K562 (cell line): Measurements from ENCODE around the gene ARMC12. TPM values are rescaled to one million over a fixed set of nuclear protein-coding genes. Genes with fewer than 3 reads are reported as not detected.

ENCODE experiments used
- CCAR2 ChIP-seq: fragments of 200-400 bp; formaldehyde crosslinking; IDR thresholded peaks from 2 replicates; pipeline ENCODE4 v1.6.1; 2017; ENCODE audit warnings: mild to moderate bottlenecking, low read depth, low read length
- FOXJ3 ChIP-seq: sonication (generic); formaldehyde crosslinking; IDR thresholded peaks from 2 replicates; pipeline ENCODE4 v1.4.0; 2020; ENCODE audit warnings: mild to moderate bottlenecking, missing genetic modification reagents
- GABPB2 ChIP-seq: fragments of 250-450 bp; sonication (Bioruptor Pico); conservative IDR thresholded peaks from 2 replicates; pipeline ENCODE4 v1.5.1; 2021; ENCODE audit warnings: mild to moderate bottlenecking
- HDAC1 ChIP-seq, 2 experiments: fragments of 450-650 bp; IDR thresholded peaks; 2 replicates each; pipeline ENCODE4 v1.6.1; 2016 to 2017; ENCODE audit warnings: inconsistent platforms in 1 of 2, mild to moderate bottlenecking in 1 of 2, moderate library complexity in 1 of 2
- HNRNPLL ChIP-seq: fragments of 200-400 bp; formaldehyde crosslinking; IDR thresholded peaks from 2 replicates; pipeline ENCODE4 v1.6.1; 2017; ENCODE audit warnings: low read length, low read depth, mild to moderate bottlenecking; ENCODE audit not compliant: poor library complexity, severe bottlenecking
- IFI16 ChIP-seq: fragments of 250-450 bp; sonication (Bioruptor Pico); IDR thresholded peaks from 2 replicates; pipeline ENCODE4 v2.1.2; 2022; ENCODE audit warnings: mild to moderate bottlenecking, inconsistent platforms
- KDM1A ChIP-seq, 2 experiments: fragments of 450-650 bp; IDR thresholded peaks; 2 replicates each; pipeline ENCODE4 v1.6.1; 2016; ENCODE audit warnings: mild to moderate bottlenecking in 2 of 2
- NCOA2 ChIP-seq, 2 experiments: fragments of 450-650 bp; IDR thresholded peaks; 2 replicates each; pipeline ENCODE4 v1.6.1; 2018; ENCODE audit warnings: mild to moderate bottlenecking in 2 of 2, moderate library complexity in 1 of 2; ENCODE audit not compliant: partially characterized antibody in 2 of 2
- PHB ChIP-seq: fragments of 250-450 bp; sonication (Bioruptor Pico); IDR thresholded peaks from 2 replicates; pipeline ENCODE4 v1.5.0; 2021
- POLR2B ChIP-seq: fragments of 450-650 bp; IDR thresholded peaks from 2 replicates; pipeline ENCODE4 v1.6.1; 2018; ENCODE audit warnings: low read depth; ENCODE audit not compliant: partially characterized antibody
- POLR2G ChIP-seq: fragments of 200-400 bp; formaldehyde crosslinking; IDR thresholded peaks from 2 replicates; pipeline ENCODE4 v1.6.1; 2017; ENCODE audit warnings: low read depth, mild to moderate bottlenecking, antibody characterized with exemption, low read length, moderate library complexity
- RBM14 ChIP-seq: fragments of 200-400 bp; formaldehyde crosslinking; IDR thresholded peaks from 2 replicates; pipeline ENCODE4 v1.6.1; 2018; ENCODE audit warnings: low read depth, mild to moderate bottlenecking, low read length, moderate library complexity, borderline replicate concordance; ENCODE audit not compliant: insufficient read depth
- STAG1 ChIP-seq: sonication (generic); formaldehyde crosslinking; IDR thresholded peaks from 2 replicates; pipeline ENCODE4 v1.5.0; 2020; ENCODE audit warnings: missing genetic modification reagents, borderline replicate concordance
- TARDBP ChIP-seq: fragments of 450-650 bp; IDR thresholded peaks from 2 replicates; pipeline ENCODE4 v1.6.1; 2016
- TCFL5 ChIP-seq: fragments of 250-450 bp; sonication (Bioruptor Pico); conservative IDR thresholded peaks from 2 replicates; pipeline ENCODE4 v1.6.1; 2021; ENCODE audit warnings: mild to moderate bottlenecking, moderate library complexity, matching md5 sums
- ZNF263 ChIP-seq: sonication (generic); formaldehyde crosslinking; IDR thresholded peaks from 2 replicates; pipeline ENCODE4 v1.8.0; 2022; ENCODE audit warnings: mild to moderate bottlenecking, missing genetic modification reagents, borderline replicate concordance
- ZNF584 ChIP-seq: fragments of 200-800 bp; sonication (Bioruptor generic); IDR thresholded peaks from 2 replicates; pipeline ENCODE4 v1.6.1; 2016; ENCODE audit warnings: low read depth, mild to moderate bottlenecking, missing genetic modification characterization, missing compliant biosample characterization
- polyA plus RNA-seq, 8 experiments: library from polyadenylated mRNA; depleted of rRNA in 4 of 8; stranded (reverse) in 5 of 8; unstranded in 3 of 8; fragments of >200 nt; fragmentation: Nextera tagmentation in 2 of 8; fragmentation: Illumina TruSeq in 1 of 8; extraction: Ambion mirVana in 2 of 8; extraction: Trizol in 1 of 8; gene quantifications; 2 replicates each; pipeline versions ENCODE4 v1.2.1 to v1.2.3, GENCODE V29; 2011 to 2014; ENCODE audit warnings: inconsistent platforms in 1 of 8, missing spikeins in 1 of 8
- total RNA-seq, 7 experiments: library from RNA; depleted of rRNA in 6 of 7; stranded (reverse); fragments of >200 nt in 6 of 7; fragmentation: Illumina TruSeq in 2 of 7; extraction: Trizol in 2 of 7; gene quantifications; 2 replicates each; pipeline versions ENCODE4 v1.2.1 to v1.2.3, GENCODE V29; 2011 to 2021; ENCODE audit warnings: low replicate concordance in 1 of 7
- TF ChIP-seq, protein P1 (sequence below), 2 experiments: IDR thresholded peaks; 2 replicates each; pipeline ENCODE4 v1.6.1; 2011; ENCODE audit warnings: borderline replicate concordance in 1 of 2, control low read depth in 1 of 2, low read depth in 1 of 2, low read length in 1 of 2, mild to moderate bottlenecking in 1 of 2, mixed read lengths in 1 of 2, moderate library complexity in 1 of 2; ENCODE audit not compliant: insufficient read depth in 1 of 2, insufficient read length in 1 of 2, poor library complexity in 1 of 2, severe bottlenecking in 1 of 2; ENCODE audit errors: extremely low read depth in 1 of 2
- TF ChIP-seq, protein P2 (sequence below): fragments of 450-650 bp; IDR thresholded peaks from 2 replicates; pipeline ENCODE4 v1.6.1; 2018; ENCODE audit warnings: mild to moderate bottlenecking, low read depth; ENCODE audit not compliant: partially characterized antibody
- TF ChIP-seq, protein P3 (sequence below): fragments of 250-450 bp; sonication (Bioruptor Pico); IDR thresholded peaks from 2 replicates; pipeline ENCODE4 v1.8.0; 2022; ENCODE audit warnings: inconsistent platforms
- TF ChIP-seq, protein P4 (sequence below), 3 experiments: fragments of 200-800 bp in 1 of 3; sonication (Bioruptor generic) in 1 of 3; sonication (generic) in 1 of 3; formaldehyde crosslinking in 1 of 3; IDR thresholded peaks; 2 replicates each; pipeline versions ENCODE4 v1.6.1 to v1.8.0; 2016 to 2022; ENCODE audit warnings: mild to moderate bottlenecking in 2 of 3, missing compliant biosample characterization in 2 of 3, missing genetic modification characterization in 2 of 3, missing genetic modification reagents in 1 of 3

The ARMC12 gene
- total and polyA plus RNA-seq, 9 of the 15 experiments (the other 6 are each of a cell fraction or from before 2014, with no cell fraction given): 0.09 to 0.58 (median 0.31) TPM; not detected in 3

DNA sequence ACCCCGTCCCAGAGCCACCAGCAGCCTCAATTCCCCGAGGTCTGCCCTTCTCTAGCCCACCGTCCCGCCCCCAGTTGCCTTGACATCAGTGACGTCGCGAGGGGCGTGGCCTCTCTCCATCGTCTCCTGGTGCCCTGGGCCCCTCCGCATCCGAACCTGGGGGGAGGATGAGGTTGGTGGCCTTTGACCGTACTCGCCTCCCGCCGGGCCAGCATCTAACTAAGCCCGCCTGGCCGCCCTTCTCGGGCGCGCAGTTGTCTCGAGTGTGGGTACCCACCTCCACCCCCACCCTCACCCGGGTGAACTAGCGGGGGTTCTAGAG lies 5.5 kb upstream of the ARMC12 start (continued):
- TF ChIP-seq, protein P1, sequence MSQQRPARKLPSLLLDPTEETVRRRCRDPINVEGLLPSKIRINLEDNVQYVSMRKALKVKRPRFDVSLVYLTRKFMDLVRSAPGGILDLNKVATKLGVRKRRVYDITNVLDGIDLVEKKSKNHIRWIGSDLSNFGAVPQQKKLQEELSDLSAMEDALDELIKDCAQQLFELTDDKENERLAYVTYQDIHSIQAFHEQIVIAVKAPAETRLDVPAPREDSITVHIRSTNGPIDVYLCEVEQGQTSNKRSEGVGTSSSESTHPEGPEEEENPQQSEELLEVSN (IDR thresholded peaks at IDR 0.05; ENCODE audit: borderline replicate concordance in 1 of 2, extremely low read depth in 1 of 2, insufficient read depth in 1 of 2, insufficient read length in 1 of 2, low read depth in 1 of 2, low read length in 1 of 2, poor library complexity in 1 of 2, severe bottlenecking in 1 of 2): peak in 1 of 2 experiments; percentile 27
- TF ChIP-seq POLR2B: peak; percentile 5
- no peak for TF ChIP-seq FOXJ3 (CRISPR knock-in tag)
- no peak for TF ChIP-seq HNRNPLL
- no peak for TF ChIP-seq NCOA2 (IDR thresholded peaks at IDR 0.05; ENCODE audit: partially characterized antibody in 2 of 2)
- no peak for TF ChIP-seq ZNF584 (CRISPR knock-in tag)
- TF ChIP-seq PHB: no peak
- TF ChIP-seq KDM1A (IDR thresholded peaks at IDR 0.05): peak; percentile 64 to 87
- TF ChIP-seq, protein P2, sequence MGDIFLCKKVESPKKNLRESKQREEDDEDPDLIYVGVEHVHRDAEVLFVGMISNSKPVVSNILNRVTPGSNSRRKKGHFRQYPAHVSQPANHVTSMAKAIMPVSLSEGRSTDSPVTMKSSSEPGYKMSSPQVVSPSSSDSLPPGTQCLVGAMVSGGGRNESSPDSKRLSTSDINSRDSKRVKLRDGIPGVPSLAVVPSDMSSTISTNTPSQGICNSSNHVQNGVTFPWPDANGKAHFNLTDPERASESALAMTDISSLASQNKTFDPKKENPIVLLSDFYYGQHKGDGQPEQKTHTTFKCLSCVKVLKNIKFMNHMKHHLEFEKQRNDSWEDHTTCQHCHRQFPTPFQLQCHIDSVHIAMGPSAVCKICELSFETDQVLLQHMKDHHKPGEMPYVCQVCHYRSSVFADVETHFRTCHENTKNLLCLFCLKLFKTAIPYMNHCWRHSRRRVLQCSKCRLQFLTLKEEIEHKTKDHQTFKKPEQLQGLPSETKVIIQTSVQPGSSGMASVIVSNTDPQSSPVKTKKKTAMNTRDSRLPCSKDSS: no peak
- TF ChIP-seq TCFL5 (CRISPR knock-in tag): no peak
- no peak for TF ChIP-seq RBM14
- peak; percentile 89; the same call in 1 of the 2 replicates for TF ChIP-seq POLR2G
- TF ChIP-seq, protein P3, sequence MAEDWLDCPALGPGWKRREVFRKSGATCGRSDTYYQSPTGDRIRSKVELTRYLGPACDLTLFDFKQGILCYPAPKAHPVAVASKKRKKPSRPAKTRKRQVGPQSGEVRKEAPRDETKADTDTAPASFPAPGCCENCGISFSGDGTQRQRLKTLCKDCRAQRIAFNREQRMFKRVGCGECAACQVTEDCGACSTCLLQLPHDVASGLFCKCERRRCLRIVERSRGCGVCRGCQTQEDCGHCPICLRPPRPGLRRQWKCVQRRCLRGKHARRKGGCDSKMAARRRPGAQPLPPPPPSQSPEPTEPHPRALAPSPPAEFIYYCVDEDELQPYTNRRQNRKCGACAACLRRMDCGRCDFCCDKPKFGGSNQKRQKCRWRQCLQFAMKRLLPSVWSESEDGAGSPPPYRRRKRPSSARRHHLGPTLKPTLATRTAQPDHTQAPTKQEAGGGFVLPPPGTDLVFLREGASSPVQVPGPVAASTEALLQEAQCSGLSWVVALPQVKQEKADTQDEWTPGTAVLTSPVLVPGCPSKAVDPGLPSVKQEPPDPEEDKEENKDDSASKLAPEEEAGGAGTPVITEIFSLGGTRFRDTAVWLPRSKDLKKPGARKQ (CRISPR knock-in tag): no peak
- TF ChIP-seq GABPB2 (CRISPR knock-in tag): no peak
- no peak for TF ChIP-seq STAG1
- TF ChIP-seq CCAR2: no peak
- TF ChIP-seq, protein P4, sequence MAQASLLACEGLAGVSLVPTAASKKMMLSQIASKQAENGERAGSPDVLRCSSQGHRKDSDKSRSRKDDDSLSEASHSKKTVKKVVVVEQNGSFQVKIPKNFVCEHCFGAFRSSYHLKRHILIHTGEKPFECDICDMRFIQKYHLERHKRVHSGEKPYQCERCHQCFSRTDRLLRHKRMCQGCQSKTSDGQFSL (CRISPR knock-in tag; IDR thresholded peaks at IDR 0.05): no peak; the same call in none of the 2 replicates
- TF ChIP-seq, protein P4 (tag; IDR thresholded peaks at IDR 0.05): peak in 1 of 2 experiments; percentile 77; a peak in 1 of 4 replicates
- TF ChIP-seq IFI16: no peak
- TF ChIP-seq HDAC1 (IDR thresholded peaks at IDR 0.05): no peak; a peak in 1 of 4 replicates
- no peak for TF ChIP-seq ZNF263 (CRISPR knock-in tag)
- TF ChIP-seq TARDBP: no peak
